Left ventricle myocardium superior (tissue), 1 donor: ENCODE measurements around the gene RNU7-1. TPM values are rescaled to one million over a fixed set of nuclear protein-coding genes. Genes with fewer than 3 reads are reported as not detected.

Experiments
- ATAC-seq: fragments of 200-7000 bp; cut with Tn5 transposase; one replicate; pipeline ENCODE4 v1.9.1; 2020; ENCODE audit warnings: mild to moderate bottlenecking, moderate library complexity
- DNase-seq: peaks from one replicate; pipeline ENCODE4 v3.0.0-alpha.2; 2020
- intact Hi-C: fragments of 100-400 bp; cut with micrococcal nuclease; formaldehyde crosslinking; loops from one replicate; pipeline ENCODE4 v1.11.0; 2022
- total RNA-seq: library from RNA; stranded (reverse); fragmentation: NEBNext Ultra II Directional; extraction: Animal tissue kit (Norgen Biotek cat#: 25700); gene quantifications from one replicate; pipeline ENCODE4 v1.2.1, GENCODE V29; 2021
- donor health status: DM: no; HTN: yes; CAD: no; lungs with severe emphysema.

RNU7-1 gene
- total RNA-seq, 1 donor from 2014 or later, result not detected

- intact Hi-C loops, result loop anchor here (10.0 kb wide), 1 partner anchor 154 kb away; the partner anchor contains the start of gene C1RL
- peak; percentile 20 for DNase-seq
- no peak for ATAC-seq
Measured at GRCh38 chr12:6950401-6950801, 6.8 kb downstream of the RNU7-1 start.

GRCh38 chr12:6950811-6951540 is 7.4 kb downstream of the RNU7-1 start, which contains the start of gene PTPN6:
TSS of gene PTPN6 (plus strand) at chr12:6951356. CDS start at chr12:6951513, 157 bp downstream.
- DNase-seq (peak; percentile 80), ATAC-seq (peak; percentile 48)
- intact Hi-C loops, result loop anchor here (10.0 kb wide), 1 partner anchor 154 kb away; the partner anchor contains the start of gene C1RL

- no peak for ATAC-seq
- intact Hi-C loops, result loop anchor here (10.0 kb wide), 1 partner anchor 153 kb away; the partner anchor contains the start of gene C1RL
- DNase-seq, result peak; percentile 16
Measured at GRCh38 chr12:6951551-6952120, 8.0 kb downstream of the RNU7-1 start.

- intact Hi-C loops, result loop anchor here (10.0 kb wide), 1 partner anchor 153 kb away; the partner anchor contains the start of gene C1RL
- no peak for ATAC-seq
- DNase-seq, result no peak
Measured at GRCh38 chr12:6952121-6952862, 8.7 kb downstream of the RNU7-1 start.

GRCh38 chr12:6952863-6953441 is 9.3 kb downstream of the RNU7-1 start:
- DNase-seq (peak; percentile 20), ATAC-seq (no peak)
- intact Hi-C loops, result loop anchor here (10.0 kb wide), 1 partner anchor 152 kb away; the partner anchor contains the start of gene C1RL

GRCh38 chr12:6953442-6954315 is 10.1 kb downstream of the RNU7-1 start:
- DNase-seq, result peak; percentile 53
- ATAC-seq, result peak; percentile 66
- intact Hi-C loops, result loop anchor here (10.0 kb wide), 1 partner anchor 151 kb away; the partner anchor contains the start of gene C1RL

- intact Hi-C loops, result loop anchor here (10.0 kb wide), 1 partner anchor 150 kb away; the partner anchor contains the start of gene C1RL
- DNase-seq, result peak; percentile 23
- ATAC-seq, result no peak
Measured at GRCh38 chr12:6954316-6955107, 10.9 kb downstream of the RNU7-1 start.

- intact Hi-C loops, result loop anchor here (10.0 kb wide), 1 partner anchor 149 kb away; the partner anchor contains the start of gene C1RL
- DNase-seq (peak; percentile 14), ATAC-seq (no peak)
Measured at GRCh38 chr12:6955108-6956020, 11.7 kb downstream of the RNU7-1 start.

- intact Hi-C loops, result loop anchor here (10.0 kb wide), 1 partner anchor 149 kb away; the partner anchor contains the start of gene C1RL
- no peak for DNase-seq
- ATAC-seq, result no peak
Measured at GRCh38 chr12:6956021-6956727, 12.6 kb downstream of the RNU7-1 start.

GRCh38 chr12:6957151-6957701 is 13.6 kb downstream of the RNU7-1 start:
- DNase-seq (no peak), ATAC-seq (no peak)
- intact Hi-C loops, result loop anchor here (10.0 kb wide), 1 partner anchor 148 kb away; the partner anchor contains the start of gene C1RL

GRCh38 chr12:6957741-6958608 is 14.4 kb downstream of the RNU7-1 start:
- DNase-seq, result no peak
- no peak for ATAC-seq
- intact Hi-C loops, result loop anchor here (10.0 kb wide), 1 partner anchor 147 kb away; the partner anchor contains the start of gene C1RL

- intact Hi-C loops, result loop anchor here (10.0 kb wide), 1 partner anchor 146 kb away; the partner anchor contains the start of gene C1RL
- DNase-seq, result no peak
- no peak for ATAC-seq
Measured at GRCh38 chr12:6958609-6959057, 15.0 kb downstream of the RNU7-1 start.

- DNase-seq (no peak), ATAC-seq (peak; percentile 31)
- intact Hi-C loops, result loop anchor here (10.0 kb wide), 1 partner anchor 146 kb away; the partner anchor contains the start of gene C1RL
Measured at GRCh38 chr12:6959058-6959804, 15.6 kb downstream of the RNU7-1 start.
